GM19193 (cell line): Measurements from ENCODE around the gene VDAC2.

ENCODE experiments used
- POLR2A ChIP-seq: IDR thresholded peaks from 4 replicates; pipeline ENCODE4 v1.6.1; 2011; ENCODE audit not compliant: insufficient read depth, insufficient read length; ENCODE audit errors: extremely low read depth

Gene VDAC2, protein sequence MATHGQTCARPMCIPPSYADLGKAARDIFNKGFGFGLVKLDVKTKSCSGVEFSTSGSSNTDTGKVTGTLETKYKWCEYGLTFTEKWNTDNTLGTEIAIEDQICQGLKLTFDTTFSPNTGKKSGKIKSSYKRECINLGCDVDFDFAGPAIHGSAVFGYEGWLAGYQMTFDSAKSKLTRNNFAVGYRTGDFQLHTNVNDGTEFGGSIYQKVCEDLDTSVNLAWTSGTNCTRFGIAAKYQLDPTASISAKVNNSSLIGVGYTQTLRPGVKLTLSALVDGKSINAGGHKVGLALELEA

DNA sequence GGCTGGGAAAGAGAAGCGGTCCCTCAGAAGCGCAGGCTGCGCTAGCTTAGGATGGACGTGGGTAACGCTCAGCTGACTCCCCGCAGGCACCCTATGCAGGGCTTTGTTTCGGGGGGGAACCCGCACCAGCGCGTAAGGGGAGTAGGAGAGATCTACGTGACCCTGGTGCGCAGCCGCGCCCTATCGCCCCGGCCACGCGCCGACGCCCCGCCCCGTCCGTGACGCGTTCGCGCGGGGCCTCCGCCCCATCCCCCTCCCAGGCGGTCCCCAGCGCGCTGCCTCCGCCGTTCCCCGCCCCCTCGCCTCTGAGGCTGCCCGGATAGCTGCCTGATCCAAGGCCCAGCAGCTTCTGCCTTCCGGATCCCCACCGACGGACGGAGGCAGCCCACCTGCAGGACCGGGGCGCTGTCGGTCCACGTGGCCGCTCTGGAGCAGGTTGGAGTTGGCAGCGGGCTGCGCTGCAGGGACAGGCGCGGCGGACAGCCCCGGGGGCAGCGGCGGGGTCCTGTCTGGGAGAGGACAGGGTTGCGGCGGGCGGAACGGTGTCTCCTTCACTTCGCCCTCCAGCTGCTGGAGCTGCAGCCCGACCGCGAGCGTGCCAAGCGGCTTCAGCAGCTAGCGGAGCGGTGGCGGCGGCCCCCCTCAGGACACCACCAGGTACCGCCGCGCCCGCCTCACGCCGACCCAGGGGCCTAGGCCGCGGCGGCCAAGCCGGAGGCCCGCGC lies at the start of gene VDAC2:
Gene VDAC2, plus strand, starts transcription at position 515 of the 725 bp plus-strand sequence. CDS start 363 bp downstream, outside the sequence.
- peak; percentile 68 for TF ChIP-seq POLR2A

DNA sequence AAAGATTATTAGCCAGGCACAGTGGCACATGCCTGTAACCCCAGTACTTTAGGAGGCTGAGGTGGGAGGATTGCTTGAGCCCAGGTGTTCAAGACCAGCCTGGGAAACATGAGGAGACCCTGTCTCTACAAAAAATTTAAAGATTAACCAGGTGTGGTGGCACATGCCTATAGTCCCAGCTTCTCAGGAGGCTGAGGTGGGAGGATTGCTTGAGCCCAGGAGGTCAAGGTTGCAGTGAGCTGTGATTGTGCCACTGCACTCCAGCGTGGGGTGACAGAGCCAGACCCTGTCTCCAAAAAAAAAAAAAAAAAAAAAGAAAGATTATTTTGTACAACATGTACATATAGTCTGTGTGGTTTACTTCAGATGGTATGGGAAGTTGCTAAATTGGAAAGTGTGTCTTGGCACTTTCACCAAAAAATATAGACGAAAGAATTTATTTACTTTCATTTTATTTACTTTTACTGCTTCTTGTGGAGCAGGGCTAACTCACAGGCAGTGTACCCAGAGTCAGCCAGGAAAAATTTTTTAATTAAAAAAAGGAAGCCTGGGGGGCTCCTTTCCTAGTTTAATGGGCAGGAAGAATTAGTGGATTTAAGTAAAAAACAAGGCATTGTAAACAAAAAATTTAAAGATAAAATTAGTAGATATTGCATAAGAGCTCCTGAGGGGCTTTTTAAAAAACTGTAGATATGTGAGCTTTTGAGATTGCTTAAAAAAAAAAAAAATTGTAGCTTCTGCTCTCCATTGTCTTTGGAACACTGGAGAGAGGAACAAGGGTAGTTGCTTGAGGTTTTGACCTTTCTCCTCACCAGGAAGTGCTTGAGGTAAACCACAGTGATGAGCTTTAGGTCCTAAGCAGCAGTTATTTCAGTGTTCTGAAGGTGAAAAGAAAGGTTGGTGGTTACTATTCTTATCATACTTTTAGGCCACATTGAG lies 44.6 kb upstream of the VDAC2 start:
- TF ChIP-seq POLR2A = no peak

DNA sequence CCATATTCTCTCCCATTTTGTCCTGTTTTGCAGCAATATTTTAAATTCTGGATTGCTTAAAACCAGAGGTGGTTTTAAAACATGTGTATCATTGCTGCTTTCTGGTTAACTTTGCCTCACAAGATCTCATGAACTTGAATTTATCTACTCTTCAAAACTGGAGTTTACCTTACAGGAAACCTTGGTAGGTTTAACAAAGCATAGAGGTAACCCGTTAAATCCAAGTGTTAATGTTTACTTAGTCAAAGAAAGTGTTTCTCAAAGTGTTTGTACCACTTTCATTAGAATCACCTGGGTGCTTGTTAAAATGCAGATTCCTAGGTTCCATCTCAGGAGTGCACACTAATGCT lies 44.0 kb upstream of the VDAC2 start:
- TF ChIP-seq POLR2A = no peak

DNA sequence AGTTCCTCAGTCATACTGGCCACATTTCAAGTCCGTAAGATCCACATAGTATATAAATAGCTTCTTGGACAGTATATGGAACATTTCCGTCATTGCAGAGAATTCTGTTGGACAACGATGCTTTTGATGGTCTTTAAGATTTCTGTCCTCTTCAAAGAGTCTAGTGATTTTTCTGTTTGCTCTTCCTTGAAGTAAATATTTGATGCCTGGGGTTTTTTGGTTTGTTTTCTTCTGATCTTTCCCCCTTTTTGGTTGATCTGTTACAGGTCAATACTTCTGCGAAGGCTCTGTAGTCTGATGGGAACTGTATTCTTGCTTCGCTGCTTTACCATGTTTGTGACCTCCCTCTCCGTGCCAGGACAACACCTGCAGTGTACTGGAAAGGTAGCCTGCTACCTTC lies 42.3 kb upstream of the VDAC2 start:
- no peak for TF ChIP-seq POLR2A

DNA sequence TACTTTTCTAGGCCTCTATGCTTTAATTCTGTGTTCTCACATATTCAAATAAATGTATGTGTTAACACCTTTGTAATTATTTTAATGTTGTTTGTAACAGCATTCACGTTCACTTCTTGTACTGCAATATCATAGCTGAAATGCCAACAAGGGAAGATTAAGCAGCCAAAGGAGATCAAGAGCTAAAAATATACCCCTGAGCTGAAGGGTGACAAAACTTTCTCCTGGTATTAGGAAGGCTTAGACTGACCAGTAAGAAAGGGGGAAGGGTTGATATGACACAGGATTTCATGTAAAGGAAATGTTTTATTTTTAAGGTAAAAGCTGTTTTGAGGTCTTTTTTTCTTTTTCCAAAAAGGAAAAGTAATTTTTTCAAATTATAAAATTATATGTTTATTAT lies 40.4 kb upstream of the VDAC2 start:
- no peak for TF ChIP-seq POLR2A

DNA sequence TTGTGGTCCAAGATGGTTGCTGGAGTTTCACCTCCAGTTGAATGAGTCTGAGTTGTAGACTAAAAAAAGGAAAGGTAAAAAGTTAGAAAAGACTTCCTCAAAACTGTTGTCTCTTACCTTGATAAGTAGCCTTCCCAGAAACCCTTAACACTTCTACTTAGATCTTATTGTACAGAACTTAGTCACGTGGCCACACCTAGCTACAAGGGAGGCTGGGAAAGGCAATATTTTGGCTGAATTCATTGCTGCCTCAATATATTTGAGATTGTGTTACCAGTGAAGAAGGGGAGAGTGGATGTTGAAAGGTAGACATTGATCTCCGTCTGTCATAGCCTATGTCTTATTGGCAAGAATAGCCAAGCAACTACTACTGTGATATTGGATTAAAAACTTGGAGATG lies 35.5 kb upstream of the VDAC2 start:
- no peak for TF ChIP-seq POLR2A

DNA sequence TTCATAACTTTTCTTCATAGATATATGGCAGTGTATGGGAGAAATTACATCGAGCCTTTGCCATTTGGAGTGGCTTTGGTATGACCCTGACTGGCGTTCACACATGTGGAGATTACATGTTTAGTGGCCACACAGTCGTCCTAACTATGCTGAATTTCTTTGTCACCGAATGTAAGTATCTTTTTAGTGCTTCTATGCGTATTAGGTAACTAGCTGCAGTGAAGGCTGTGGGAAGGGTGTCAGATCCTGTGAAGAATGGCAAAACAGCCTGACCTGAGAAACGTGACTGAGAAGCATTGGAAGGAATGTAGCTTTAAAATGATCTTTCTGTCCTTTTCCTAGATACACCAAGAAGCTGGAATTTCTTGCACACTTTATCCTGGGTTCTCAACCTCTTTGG lies 34.5 kb upstream of the VDAC2 start:
- no peak for TF ChIP-seq POLR2A

DNA sequence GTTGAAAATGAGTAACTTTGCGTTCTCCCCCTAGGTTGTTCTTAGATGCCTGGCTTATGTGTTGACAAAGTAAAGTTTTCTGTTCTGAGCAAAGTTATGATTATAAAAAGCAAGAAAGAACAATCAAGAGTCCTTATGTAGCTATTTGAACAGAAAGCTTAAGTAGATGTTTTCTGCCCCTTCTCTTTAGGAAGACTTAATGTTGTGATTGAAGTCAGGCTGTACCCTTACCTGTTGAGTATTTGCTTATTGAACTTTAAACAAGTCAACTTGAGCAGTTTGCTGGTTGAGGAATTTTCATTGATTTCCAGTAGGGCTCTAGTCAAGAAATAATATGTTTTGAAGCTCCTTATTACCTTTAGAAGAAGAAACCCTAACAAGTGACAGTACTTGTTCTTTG lies 33.9 kb upstream of the VDAC2 start:
- TF ChIP-seq POLR2A = no peak

DNA sequence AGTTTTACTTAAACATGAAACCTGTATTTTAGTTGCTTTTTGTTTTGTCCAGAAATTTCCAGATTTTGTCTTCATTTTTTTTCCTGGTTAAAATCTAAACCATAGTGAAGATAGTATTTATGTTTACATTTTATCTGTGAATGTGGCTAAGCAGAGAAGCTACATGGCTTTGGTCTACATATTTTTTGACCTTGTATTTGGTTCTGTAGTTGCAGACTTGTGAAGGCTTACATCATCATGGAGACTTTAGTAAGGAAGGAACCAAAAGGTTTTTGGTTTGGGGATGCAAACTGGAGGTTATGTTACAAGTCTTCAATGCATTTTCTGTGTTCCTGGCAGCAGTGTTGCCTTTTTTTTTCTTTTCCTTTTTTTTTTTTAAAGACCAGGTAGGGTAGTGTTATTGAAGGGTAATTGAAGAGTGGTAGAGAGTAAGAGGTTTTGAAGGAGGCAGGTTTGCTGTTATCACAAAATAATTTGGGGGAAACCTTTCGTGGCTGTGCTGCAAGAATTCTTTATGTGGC lies 30.9 kb upstream of the VDAC2 start:
- no peak for TF ChIP-seq POLR2A

DNA sequence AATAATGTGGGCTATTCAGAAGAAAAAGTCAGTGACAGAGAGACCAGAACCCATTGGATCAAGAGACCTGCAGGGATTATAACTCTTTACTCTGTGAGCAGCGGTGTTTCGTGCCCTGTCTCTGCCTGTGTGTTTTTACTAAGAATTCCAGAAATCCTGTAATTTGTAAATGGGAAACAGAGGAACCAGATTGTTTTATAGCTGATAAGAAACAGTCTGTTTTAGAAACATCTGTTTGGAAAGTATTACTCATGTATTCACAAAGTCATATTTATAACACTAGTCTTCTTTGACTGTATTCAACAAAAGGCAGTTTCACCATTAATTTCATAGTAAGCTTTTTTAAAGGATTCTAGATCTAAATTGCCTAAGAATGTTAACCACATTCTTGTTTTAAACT lies 30.0 kb upstream of the VDAC2 start:
- no peak for TF ChIP-seq POLR2A

DNA sequence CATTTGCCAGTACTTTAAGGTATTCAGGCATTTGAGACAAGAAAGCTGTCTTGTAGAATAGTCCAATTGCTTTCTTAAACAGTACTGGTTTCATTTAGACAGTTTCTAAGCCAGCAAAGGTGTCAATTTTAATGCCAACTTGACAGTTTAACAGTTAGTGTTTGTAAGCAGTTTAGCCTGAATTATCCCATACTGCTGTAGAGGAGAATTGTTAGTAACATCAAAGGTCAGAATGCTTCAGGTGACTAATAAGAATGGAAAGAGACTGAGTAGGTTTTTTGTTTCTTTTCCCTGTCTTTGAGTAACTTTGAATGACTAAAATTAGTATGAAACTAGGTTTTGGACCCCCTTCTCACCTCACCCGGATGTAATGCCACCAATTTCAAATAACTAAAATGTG lies 29.5 kb upstream of the VDAC2 start:
- no peak for TF ChIP-seq POLR2A

DNA sequence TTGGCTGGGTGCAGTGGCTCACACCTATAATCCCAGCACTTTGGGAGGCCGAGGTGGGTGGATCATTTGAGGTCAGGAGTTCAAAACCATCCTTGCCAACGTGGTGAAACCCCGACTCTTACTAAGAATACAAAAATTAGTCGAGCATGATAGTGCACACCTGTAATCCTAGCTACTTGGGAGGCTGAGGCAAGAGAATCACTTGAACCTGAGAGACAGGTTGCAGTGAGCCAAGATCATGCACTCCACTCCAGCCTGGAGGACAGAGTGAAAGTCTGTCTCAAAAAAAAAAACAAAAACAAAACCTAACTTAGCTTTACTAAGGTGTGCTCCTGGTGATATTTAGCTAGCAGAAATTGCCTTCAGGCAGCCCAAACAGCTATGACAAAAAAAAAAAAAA lies 24.3 kb upstream of the VDAC2 start:
- no peak for TF ChIP-seq POLR2A

DNA sequence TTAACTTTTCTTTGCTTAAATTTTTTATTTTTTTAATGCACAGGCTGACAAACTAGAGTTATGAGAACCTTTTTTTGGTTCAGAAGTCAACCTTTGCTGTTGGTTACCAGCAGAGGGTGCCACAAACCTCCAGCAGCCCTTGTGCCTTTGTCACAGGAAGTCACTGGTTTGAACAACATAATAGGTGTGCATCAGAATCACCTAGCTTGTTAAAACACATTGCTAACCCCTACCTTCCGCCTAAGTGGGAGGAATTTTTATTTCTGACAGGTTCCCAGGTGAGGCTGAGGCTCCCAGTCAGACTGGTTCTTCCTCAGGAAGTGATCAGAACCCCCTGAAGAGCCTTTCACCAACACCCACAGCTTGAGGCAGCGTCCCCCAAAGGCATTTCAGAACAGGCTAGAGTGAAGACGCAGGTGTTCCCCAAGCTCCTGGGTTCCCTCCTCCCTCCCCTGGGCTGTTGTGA lies 22.6 kb upstream of the VDAC2 start:
- TF ChIP-seq POLR2A = no peak

DNA sequence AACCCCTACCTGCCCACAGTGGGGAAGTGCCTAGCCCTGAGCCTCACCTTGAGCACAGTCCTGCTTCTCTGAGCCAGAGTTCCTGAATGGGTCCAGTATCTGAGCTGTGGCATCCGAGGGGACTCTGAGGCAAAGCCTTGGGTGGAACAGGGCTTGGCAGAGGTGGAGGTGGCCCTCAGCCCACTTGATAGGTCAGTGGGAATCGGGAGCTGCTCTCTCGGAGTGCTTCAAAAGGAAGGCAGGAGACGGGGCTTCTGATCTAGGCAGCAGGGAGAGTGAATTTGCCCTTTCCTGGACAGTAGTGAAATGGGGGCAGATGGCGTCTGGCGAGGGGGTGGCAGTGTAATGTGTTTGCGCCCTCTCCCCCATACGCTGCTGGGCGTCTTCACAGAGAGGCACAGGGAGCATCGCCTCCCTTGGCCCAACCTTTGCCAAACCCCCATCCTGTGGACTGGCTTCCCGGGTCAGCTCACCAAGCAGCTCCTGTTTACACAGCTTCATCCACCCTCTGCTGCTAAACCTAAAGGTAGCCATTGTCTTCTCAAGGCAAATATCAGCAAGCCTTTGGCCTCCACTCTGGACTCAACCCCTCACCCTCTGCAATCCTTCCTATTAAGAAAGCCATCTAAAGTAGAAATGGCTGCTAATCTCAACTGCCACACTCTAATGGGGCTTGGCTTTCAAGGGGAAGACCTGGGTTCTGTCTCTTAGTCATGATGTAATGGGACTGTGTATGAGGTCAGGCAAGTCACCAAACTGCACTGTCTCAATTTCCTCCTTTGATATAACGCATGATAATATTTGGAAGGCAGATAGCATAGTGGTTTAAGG lies 21.1 kb upstream of the VDAC2 start:
- TF ChIP-seq POLR2A = no peak
